DMS53 treated with DMSO at 0.1 percent for 48 hours (cell line): ENCODE data around the gene RAB8A.
"Not testable (repeated sequence)": the region's sequence is repeated elsewhere in the genome, so short reads cannot be mapped to it uniquely, and the experiment has no call there.

Experiments
- DNase-seq: peaks from one replicate; lab custom pipeline; 2025; ENCODE audit not compliant: unreplicated experiment; lab: John Stamatoyannopoulos, UW

The RAB8A gene

GRCh38 chr19:16106121-16106520, 5.6 kb upstream of the RAB8A start:
- no peak for DNase-seq

GRCh38 chr19:16111909-16112752, 442 bp downstream of the RAB8A start:
- DNase-seq, result no peak

- no peak for DNase-seq
Observed at GRCh38 chr19:16112778-16113177, 1.1 kb downstream of the RAB8A start.

GRCh38 chr19:16113727-16114126, 2.0 kb downstream of the RAB8A start:
- no peak for DNase-seq

GRCh38 chr19:16115301-16116039, 3.8 kb downstream of the RAB8A start:
- DNase-seq, result no peak

GRCh38 chr19:16116067-16116466, 4.4 kb downstream of the RAB8A start:
- no peak for DNase-seq

GRCh38 chr19:16117594-16118033, 5.9 kb downstream of the RAB8A start:
- no peak for DNase-seq

GRCh38 chr19:16118489-16119033, 6.9 kb downstream of the RAB8A start:
- DNase-seq, result no peak

- DNase-seq, result not testable (repeated sequence)
Observed at GRCh38 chr19:16119075-16119857, 7.6 kb downstream of the RAB8A start.

- DNase-seq, result no peak
Observed at GRCh38 chr19:16121141-16121540, 9.5 kb downstream of the RAB8A start.

- DNase-seq, result no peak
Observed at GRCh38 chr19:16121967-16122366, 10.3 kb downstream of the RAB8A start.

- DNase-seq, result no peak
Observed at GRCh38 chr19:16124953-16125352, 13.3 kb downstream of the RAB8A start.

GRCh38 chr19:16125737-16126495, 14.2 kb downstream of the RAB8A start:
- no peak for DNase-seq

GRCh38 chr19:16127080-16127479, 15.4 kb downstream of the RAB8A start:
- no peak for DNase-seq

GRCh38 chr19:16127776-16128371, 16.2 kb downstream of the RAB8A start:
- DNase-seq, result no peak

GRCh38 chr19:16131648-16132047, 20.0 kb downstream of the RAB8A start:
- no peak for DNase-seq

GRCh38 chr19:16133818-16134217, 22.1 kb downstream of the RAB8A start:
- DNase-seq, result no peak

- DNase-seq, result no peak
Observed at GRCh38 chr19:16134510-16134909, 22.8 kb downstream of the RAB8A start.

GRCh38 chr19:16135430-16136127, 23.9 kb downstream of the RAB8A start:
- no peak for DNase-seq
